Body of pancreas (tissue), 4 donors: ENCODE measurements around the gene SALL2. TPM values are rescaled to one million over a fixed set of nuclear protein-coding genes. Genes with fewer than 3 reads are reported as not detected.
"Not testable (repeated sequence)": the region's sequence is repeated elsewhere in the genome, so short reads cannot be mapped to it uniquely, and the experiment has no call there.

ENCODE experiments used
- ATAC-seq: fragments of 150-250 bp; one replicate; pipeline ENCODE4 v1.9.1; 2016
- DNase-seq, 4 donors: peaks; one replicate each; pipeline ENCODE4 v3.0.0-alpha.2; 2019
- H3K27ac ChIP-seq, 4 donors: fragments of 200-600 bp; sonication (generic); 1 replicate in 3 of 4; 2 replicates in 1 of 4; pipeline versions ENCODE4 v1.5.1 to v1.6.1; 2016 to 2019; ENCODE audit warnings: mild to moderate bottlenecking in 1 of 4, mixed read lengths in 1 of 4, moderate library complexity in 1 of 4
- H3K27me3 ChIP-seq, 2 donors: fragments of 200-600 bp; sonication (generic); one replicate each; pipeline ENCODE4 v1.6.0; 2016; ENCODE audit warnings: mild to moderate bottlenecking in 1 of 2
- H3K36me3 ChIP-seq, 2 donors: fragments of 200-600 bp; sonication (generic); replicated peaks in 1 of 2; 2 replicates each; pipeline ENCODE4 v1.5.1; 2016; ENCODE audit warnings: low read depth in 2 of 2; ENCODE audit not compliant: insufficient read depth in 1 of 2
- H3K4me1 ChIP-seq: fragments of 200-600 bp; sonication (generic); one replicate; pipeline ENCODE4 v1.6.0; 2016
- H3K4me3 ChIP-seq, 2 donors: fragments of 200-600 bp; sonication (generic); 1 replicate in 1 of 2; 2 replicates in 1 of 2; pipeline ENCODE4 v1.5.1; 2016 to 2019
- H3K9me3 ChIP-seq, 3 donors: fragments of 200-600 bp; sonication (generic); 1 replicate in 2 of 3; 2 replicates in 1 of 3; pipeline ENCODE4 v1.5.1; 2016
- POLR2A ChIP-seq, 3 donors: fragments of 450-650 bp; IDR thresholded peaks; one replicate each; pipeline ENCODE4 v1.6.1; 2016; ENCODE audit warnings: antibody characterized with exemption in 3 of 3, mild to moderate bottlenecking in 2 of 3
- WGBS, 2 donors: methylation state at CpG; one replicate each; pipeline ENCODE4 v1.1.5; 2017; 5-methylcytosine and 5-hydroxymethylcytosine counted together
- intact Hi-C: fragments of 100-400 bp; cut with DNase I; formaldehyde crosslinking; loops from one replicate; pipeline ENCODE4 v1.15.1; 2023
- total RNA-seq, 2 donors: library from RNA; depleted of rRNA; stranded (reverse); fragments of >200 nt; gene quantifications; one replicate each; pipeline ENCODE4 v1.1.0, GENCODE V29; 2016
- TF ChIP-seq, protein P1 (sequence below), 7 experiments: fragments of 450-650 bp in 4 of 7; fragments of 200-600 bp in 3 of 7; sonication (generic) in 3 of 7; IDR thresholded peaks; one replicate each; pipeline ENCODE4 v1.5.1; 2016 to 2019; ENCODE audit warnings: antibody characterized with exemption in 7 of 7

SALL2 gene
- total RNA-seq, 2 donors from 2014 or later = 7.8 to 9.2 TPM

DNA sequence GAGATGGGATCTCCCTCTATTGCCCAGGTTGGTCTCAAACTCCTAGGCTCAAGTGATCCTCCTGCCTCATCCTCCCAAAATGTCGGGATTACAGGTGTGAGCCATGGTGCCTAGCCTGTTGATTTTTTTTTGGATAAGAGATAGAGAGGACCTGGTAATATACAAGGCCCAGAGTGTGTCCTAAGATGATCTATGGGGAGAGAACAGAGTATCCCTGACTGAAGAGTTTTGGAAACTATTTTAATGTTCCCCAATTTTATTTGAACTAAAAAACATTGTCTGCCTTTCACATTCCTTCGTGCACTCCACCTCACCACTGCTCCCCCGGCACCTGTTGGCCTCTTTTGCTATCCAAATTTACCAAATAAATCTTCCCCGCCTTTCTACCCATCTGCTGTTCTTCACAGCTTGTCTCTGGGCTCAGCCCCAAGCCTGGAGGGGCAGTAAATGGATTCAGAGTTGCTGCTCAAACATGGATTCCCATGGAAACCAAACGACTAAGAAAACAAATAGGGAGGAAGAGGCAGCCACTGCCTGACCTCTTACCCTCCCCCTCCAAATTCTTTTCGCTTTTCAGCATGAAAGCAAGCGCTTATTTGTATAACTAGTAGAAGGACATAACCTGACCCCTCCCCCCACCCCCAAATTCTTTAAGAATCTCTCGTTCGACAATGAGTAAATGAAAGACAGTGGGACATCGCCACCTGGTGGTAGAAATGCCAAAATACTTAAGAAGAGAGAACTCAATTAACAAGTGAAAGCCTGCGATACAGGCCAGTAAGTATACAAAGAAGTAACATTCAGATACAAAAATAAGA is 31.1 kb upstream of the SALL2 start:
- H3K27ac ChIP-seq = peak overlapping the region in 3 of 4 donors; percentile 1 to 72 (median 68)
- no peaks in the 10 kb centered on the region for H3K36me3 ChIP-seq
- H3K4me3 ChIP-seq = no peak overlapping the region
- H3K4me1 ChIP-seq = peaks cover 16% of the 10 kb centered on the region
- ATAC-seq (peak; percentile 94), DNase-seq (peak; percentile 81 to 90 (median 83))
- intact Hi-C loops = no loop called here
- H3K9me3 ChIP-seq = no peaks in the 10 kb centered on the region
- WGBS, 2 donors = 4 to 5% methylated on average over 11 of the region's 11 CpGs
- no peaks in the 10 kb centered on the region for H3K27me3 ChIP-seq
- TF ChIP-seq POLR2A (IDR thresholded peaks at IDR 0.05) = no peak
- TF ChIP-seq, protein P1, sequence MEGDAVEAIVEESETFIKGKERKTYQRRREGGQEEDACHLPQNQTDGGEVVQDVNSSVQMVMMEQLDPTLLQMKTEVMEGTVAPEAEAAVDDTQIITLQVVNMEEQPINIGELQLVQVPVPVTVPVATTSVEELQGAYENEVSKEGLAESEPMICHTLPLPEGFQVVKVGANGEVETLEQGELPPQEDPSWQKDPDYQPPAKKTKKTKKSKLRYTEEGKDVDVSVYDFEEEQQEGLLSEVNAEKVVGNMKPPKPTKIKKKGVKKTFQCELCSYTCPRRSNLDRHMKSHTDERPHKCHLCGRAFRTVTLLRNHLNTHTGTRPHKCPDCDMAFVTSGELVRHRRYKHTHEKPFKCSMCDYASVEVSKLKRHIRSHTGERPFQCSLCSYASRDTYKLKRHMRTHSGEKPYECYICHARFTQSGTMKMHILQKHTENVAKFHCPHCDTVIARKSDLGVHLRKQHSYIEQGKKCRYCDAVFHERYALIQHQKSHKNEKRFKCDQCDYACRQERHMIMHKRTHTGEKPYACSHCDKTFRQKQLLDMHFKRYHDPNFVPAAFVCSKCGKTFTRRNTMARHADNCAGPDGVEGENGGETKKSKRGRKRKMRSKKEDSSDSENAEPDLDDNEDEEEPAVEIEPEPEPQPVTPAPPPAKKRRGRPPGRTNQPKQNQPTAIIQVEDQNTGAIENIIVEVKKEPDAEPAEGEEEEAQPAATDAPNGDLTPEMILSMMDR (IDR thresholded peaks at IDR 0.05) = peak; percentile 41 to 85 (median 78)

DNA sequence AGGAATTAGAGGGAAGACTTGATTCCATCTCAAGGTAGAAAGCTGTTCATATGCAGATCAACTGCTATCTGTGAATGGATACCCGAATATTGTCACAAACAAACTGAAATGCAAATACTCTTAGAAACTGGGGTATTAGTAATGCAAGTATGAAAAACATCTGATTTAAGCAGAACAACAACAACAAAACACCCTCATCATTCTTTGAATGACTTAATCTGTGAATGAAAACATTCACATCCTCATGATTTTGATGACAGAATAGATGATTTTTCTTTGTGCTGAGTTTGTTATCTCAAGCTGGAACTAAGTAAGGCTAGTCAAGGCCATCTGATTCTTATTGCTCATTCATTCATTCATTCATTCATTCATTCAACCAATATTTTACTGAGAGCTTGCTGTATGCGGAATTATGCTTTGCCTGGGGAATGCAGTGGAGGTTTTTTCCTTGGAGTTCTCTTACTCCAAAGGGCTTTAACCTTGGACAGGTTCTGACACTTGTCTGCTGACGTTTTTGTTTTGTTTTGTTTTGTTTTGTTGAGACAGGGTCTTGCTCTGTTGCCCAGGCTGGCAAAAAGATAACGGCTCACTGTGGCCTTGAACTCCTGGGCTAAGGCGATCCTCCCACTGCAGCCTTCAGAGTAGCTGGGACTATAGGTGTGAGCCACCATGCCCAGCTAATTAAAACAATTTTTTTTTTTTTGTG is 30.4 kb upstream of the SALL2 start:
- Histone ChIP-seq H3K36me3 (no peaks in the 10 kb centered on the region), H3K9me3 (no peaks in the 10 kb centered on the region), H3K4me1 (peaks cover 16% of the 10 kb centered on the region), H3K27me3 (no peaks in the 10 kb centered on the region), H3K4me3 (no peak overlapping the region), H3K27ac (peak overlapping the region in 2 of 4 donors; percentile 68 to 72)
- ATAC-seq = peak; percentile 18
- no peak for TF ChIP-seq POLR2A (IDR thresholded peaks at IDR 0.05)
- TF ChIP-seq, protein P1 (IDR thresholded peaks at IDR 0.05) = no peak
- intact Hi-C loops = no loop called here
- no peak for DNase-seq
- WGBS, 2 donors = 29 to 39% methylated on average over 5 of the region's 5 CpGs

DNA sequence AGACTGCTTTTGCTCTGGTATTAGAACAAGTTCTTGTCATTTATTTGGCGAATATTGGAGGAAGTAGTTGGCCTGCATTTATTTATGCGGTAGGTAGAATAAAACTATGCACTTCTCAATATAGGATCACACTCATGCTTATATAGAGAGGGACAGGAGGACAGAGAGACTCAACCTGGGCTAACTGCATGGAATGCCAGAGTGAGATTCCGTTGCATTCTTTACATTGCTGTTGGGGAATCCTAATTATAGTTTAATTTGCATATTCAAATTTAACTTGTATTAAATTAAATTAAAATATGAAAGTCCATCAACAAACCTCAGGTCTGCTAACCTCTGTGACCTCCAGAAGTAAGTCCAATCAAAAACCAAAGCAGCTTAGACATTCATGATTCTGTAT is 27.1 kb upstream of the SALL2 start:
- Histone ChIP-seq H3K4me1 (peaks cover 14% of the 10 kb centered on the region), H3K9me3 (no peaks in the 10 kb centered on the region), H3K4me3 (no peak overlapping the region), H3K27ac (no peak overlapping the region), H3K36me3 (no peaks in the 10 kb centered on the region), H3K27me3 (no peaks in the 10 kb centered on the region)
- 67 to 79% methylated on average over 3 of the region's 3 CpGs for WGBS, 2 donors
- ATAC-seq (no peak), DNase-seq (no peak)
- TF ChIP-seq, protein P1 (IDR thresholded peaks at IDR 0.05) = no peak
- no peak for TF ChIP-seq POLR2A (IDR thresholded peaks at IDR 0.05)
- intact Hi-C loops = no loop called here

DNA sequence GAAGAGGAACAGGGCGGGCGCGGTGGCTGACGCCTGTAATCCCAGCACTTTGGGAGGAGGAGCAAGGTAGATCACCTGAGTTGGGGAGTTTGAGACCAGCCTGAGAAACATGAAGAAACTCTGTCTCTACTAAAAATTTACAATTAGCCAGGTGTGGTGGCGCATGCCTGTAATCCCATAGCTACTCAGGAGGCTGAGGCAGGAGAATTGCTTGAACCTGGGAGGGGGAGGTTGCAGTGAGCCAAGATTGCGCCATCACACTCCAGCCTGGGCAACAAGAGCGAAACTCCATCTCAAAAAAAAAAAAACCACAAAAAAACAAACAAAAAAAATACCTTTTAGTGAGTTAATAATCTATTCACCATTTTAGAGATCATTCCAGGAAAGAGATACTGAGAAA is 18.4 kb upstream of the SALL2 start:
- H3K27me3 ChIP-seq, H3K4me1 ChIP-seq, ATAC-seq, H3K36me3 ChIP-seq, intact Hi-C loops, H3K27ac ChIP-seq, H3K9me3 ChIP-seq, H3K4me3 ChIP-seq, DNase-seq: not testable (repeated sequence)
- 77 to 88% methylated on average over 6 to 7 of the region's 7 CpGs for WGBS, 2 donors

DNA sequence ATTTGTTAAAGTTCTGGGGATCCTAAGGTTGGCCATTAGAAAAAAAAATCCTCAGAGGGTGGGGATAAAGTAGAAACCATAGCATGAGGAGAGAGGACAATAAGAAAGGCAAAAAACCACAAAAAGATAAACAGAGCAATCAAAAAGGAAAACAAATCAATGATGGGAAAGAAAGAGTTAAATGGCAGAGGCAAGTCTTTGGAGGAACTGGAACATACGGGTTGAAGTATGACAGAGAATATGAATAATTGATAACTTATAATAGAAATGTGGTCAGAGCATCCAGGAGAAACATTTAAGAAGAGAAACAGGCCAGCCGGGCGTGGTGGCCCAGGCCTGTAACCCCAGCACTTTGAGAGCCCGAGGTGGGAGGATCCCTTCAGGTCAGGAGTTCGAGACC is 17.8 kb upstream of the SALL2 start:
- ATAC-seq = no peak

More for the DNA sequence above, 17.8 kb upstream of the SALL2 start:
- intact Hi-C loops = no loop called here
- Histone ChIP-seq H3K4me3 (no peak overlapping the region), H3K9me3 (no peaks in the 10 kb centered on the region), H3K36me3 (no peaks in the 10 kb centered on the region), H3K27ac (no peak overlapping the region), H3K27me3 (no peaks in the 10 kb centered on the region), H3K4me1 (no peaks in the 10 kb centered on the region)
- TF ChIP-seq POLR2A (IDR thresholded peaks at IDR 0.05) = no peak
- TF ChIP-seq, protein P1 (IDR thresholded peaks at IDR 0.05) = no peak
- no peak for DNase-seq
- WGBS, 2 donors = 36 to 57% methylated on average over 5 of the region's 5 CpGs
